Natural killer cell (primary cell): ENCODE data around the gene CDK14. TPM values are rescaled to one million over a fixed set of nuclear protein-coding genes. Genes with fewer than 3 reads are reported as not detected.

ENCODE experiments used
- ATAC-seq, 3 donors: fragments of 150-1000 bp in 2 of 3; fragments of 200-7000 bp in 1 of 3; cut with Tn5 transposase; 1 replicate in 1 of 3; 2 replicates in 2 of 3; pipeline ENCODE4 v1.10.0; 2021; ENCODE audit warnings: mild to moderate bottlenecking in 2 of 3, moderate library complexity in 2 of 3
- DNase-seq, 2 donors: peaks; one replicate each; pipeline versions ENCODE4 v3.0.0 to v3.0.0-alpha.2; 2013 to 2021; ENCODE audit warnings: mixed read lengths in 1 of 2
- H3K27ac ChIP-seq: one replicate; pipeline ENCODE4 v1.5.1; 2013; ENCODE audit warnings: mild to moderate bottlenecking, low read length
- H3K27me3 ChIP-seq: one replicate; pipeline ENCODE4 v1.6.1; 2013; ENCODE audit warnings: low read length; ENCODE audit not compliant: control insufficient read depth, insufficient read depth
- H3K36me3 ChIP-seq: one replicate; pipeline ENCODE4 v1.6.1; 2013; ENCODE audit warnings: low read length; ENCODE audit not compliant: control insufficient read depth, insufficient read depth
- H3K4me1 ChIP-seq: one replicate; pipeline ENCODE4 v1.6.1; 2013; ENCODE audit warnings: low read length; ENCODE audit not compliant: control insufficient read depth, insufficient read depth
- H3K4me3 ChIP-seq: one replicate; pipeline ENCODE4 v1.5.1; 2013; ENCODE audit warnings: low read length
- H3K9me3 ChIP-seq: one replicate; pipeline ENCODE4 v1.6.1; 2013; ENCODE audit warnings: low read length; ENCODE audit not compliant: control insufficient read depth, insufficient read depth
- H3K27ac Mint-ChIP-seq, 2 donors: one replicate each; pipeline ENCODE4 v1.8.0; 2022; ENCODE audit warnings: mild to moderate bottlenecking in 2 of 2, mixed read lengths in 2 of 2, moderate library complexity in 1 of 2
- H3K27me3 Mint-ChIP-seq, 2 donors: one replicate each; pipeline ENCODE4 v1.8.0; 2022; ENCODE audit warnings: low read depth in 2 of 2, mixed read lengths in 2 of 2
- H3K36me3 Mint-ChIP-seq: one replicate; pipeline ENCODE4 v1.8.0; 2022; ENCODE audit warnings: mixed read lengths
- H3K4me1 Mint-ChIP-seq, 2 donors: one replicate each; pipeline ENCODE4 v1.8.0; 2022; ENCODE audit warnings: mixed read lengths in 2 of 2
- H3K4me3 Mint-ChIP-seq: one replicate; pipeline ENCODE4 v1.8.0; 2022; ENCODE audit warnings: mild to moderate bottlenecking, moderate library complexity, mixed read lengths
- H3K9me3 Mint-ChIP-seq, 2 donors: one replicate each; pipeline ENCODE4 v1.8.0; 2022; ENCODE audit warnings: mixed read lengths in 2 of 2
- WGBS: methylation state at CpG from one replicate; pipeline ENCODE4 v1.1.7; 2013; ENCODE audit warnings: missing lambda C conversion rate; ENCODE audit not compliant: insufficient coverage; 5-methylcytosine and 5-hydroxymethylcytosine counted together
- intact Hi-C: fragments of 100-400 bp; cut with micrococcal nuclease; formaldehyde crosslinking; loops from one replicate; pipeline ENCODE4 v1.14.2; 2022
- total RNA-seq, 4 donors: library from RNA; stranded (reverse); fragments of 120-200 nt in 1 of 4; gene quantifications; one replicate each; pipeline versions ENCODE4 v1.2.3 to v1.2.4, GENCODE V29; 2013 to 2022
- TF ChIP-seq, protein P1 (sequence below): fragments of 200-600 bp; IDR thresholded peaks from one replicate; pipeline ENCODE4 v1.8.0; 2022; ENCODE audit warnings: antibody characterized with exemption

Gene CDK14
- total RNA-seq, 3 donors from 2014 or later (not counting 1 experiment from before 2014, with no cell fraction given) = 1.2 to 12.5 (median 1.9) TPM

DNA sequence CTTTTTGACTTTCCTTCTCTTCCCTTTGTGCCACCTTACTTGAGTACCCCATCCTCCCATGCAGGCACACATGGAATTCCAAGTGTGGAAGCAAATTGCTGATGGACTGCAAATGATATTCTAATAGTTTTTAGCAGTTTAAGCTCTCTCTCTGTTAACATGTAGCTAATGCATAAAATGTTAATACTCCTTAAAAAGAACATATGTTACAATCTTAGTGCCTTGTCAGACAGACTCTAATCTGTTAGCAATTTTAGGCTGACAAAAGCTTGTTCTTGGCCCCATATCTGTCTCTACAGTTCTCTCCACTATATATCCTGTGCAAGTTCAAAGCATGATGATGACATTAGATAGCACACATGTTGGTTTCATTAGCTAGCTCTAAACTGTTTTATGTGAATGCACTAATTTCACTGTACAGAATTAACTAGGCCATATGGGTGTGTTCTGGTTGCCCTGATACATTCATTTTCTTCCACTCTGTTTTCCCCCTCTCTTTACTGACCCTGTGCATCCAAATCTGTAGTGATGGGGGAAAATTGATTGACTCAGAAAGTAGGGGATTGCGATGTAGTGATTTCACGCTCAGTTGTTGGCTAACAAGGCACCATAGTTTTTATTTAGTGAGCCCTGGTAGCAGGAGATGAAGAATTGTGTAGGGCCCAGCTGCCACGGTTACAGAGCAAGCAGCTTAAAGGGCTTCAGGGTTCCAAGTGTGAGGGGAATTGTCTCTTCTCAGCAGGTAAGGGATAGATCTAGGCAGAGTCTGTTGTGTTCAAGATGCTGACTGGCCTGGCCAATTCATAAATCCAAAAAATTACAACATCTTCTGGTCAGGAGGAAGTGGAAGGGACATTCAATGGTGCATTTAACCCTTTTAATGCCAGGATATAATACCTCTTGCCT, 553.5 kb downstream of the CDK14 start:
- Mint-ChIP-seq H3K9me3 (peaks cover 3 to 10% of the 10 kb centered on the region in 2 donors), H3K4me3 (no peak overlapping the region), H3K36me3 (no peaks in the 10 kb centered on the region), H3K27ac (no peak overlapping the region), H3K27me3 (no peaks in the 10 kb centered on the region), H3K4me1 (no peaks in the 10 kb centered on the region)
- TF ChIP-seq, protein P1, sequence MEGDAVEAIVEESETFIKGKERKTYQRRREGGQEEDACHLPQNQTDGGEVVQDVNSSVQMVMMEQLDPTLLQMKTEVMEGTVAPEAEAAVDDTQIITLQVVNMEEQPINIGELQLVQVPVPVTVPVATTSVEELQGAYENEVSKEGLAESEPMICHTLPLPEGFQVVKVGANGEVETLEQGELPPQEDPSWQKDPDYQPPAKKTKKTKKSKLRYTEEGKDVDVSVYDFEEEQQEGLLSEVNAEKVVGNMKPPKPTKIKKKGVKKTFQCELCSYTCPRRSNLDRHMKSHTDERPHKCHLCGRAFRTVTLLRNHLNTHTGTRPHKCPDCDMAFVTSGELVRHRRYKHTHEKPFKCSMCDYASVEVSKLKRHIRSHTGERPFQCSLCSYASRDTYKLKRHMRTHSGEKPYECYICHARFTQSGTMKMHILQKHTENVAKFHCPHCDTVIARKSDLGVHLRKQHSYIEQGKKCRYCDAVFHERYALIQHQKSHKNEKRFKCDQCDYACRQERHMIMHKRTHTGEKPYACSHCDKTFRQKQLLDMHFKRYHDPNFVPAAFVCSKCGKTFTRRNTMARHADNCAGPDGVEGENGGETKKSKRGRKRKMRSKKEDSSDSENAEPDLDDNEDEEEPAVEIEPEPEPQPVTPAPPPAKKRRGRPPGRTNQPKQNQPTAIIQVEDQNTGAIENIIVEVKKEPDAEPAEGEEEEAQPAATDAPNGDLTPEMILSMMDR = no peak
- intact Hi-C loops = no loop called here
- Histone ChIP-seq H3K4me3 (no peak overlapping the region), H3K27ac (no peak overlapping the region), H3K27me3 (no peaks in the 10 kb centered on the region), H3K36me3 (no peaks in the 10 kb centered on the region), H3K9me3 (no peaks in the 10 kb centered on the region), H3K4me1 (no peaks in the 10 kb centered on the region)
- WGBS = 94% methylated on average over 3 of the region's 3 CpGs
- no peak for DNase-seq
- ATAC-seq = no peak

DNA sequence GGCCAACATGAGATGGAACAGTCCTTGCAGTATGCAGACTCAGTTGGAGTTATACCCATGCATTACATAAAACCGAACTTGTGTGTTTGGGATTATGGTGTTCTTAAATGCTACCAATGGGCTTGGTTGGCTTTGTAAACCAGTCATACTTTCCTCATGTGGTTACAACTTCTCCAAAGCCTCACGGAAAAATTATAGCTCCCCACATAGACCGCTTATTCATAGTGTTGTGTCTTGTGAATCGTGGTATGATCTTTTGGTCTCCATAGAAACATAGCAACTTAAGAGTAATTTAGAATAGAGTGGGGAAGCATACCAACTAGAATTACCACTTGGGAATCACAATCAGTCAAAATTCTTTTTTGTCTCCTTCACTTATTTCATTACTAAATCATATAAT, 555.8 kb downstream of the CDK14 start:
- no peak overlapping the region for H3K4me3 ChIP-seq
- H3K4me1 ChIP-seq = no peaks in the 10 kb centered on the region
- no peak for DNase-seq
- no peaks in the 10 kb centered on the region for H3K9me3 ChIP-seq
- H3K4me3 Mint-ChIP-seq = no peak overlapping the region
- no peaks in the 10 kb centered on the region for H3K27me3 Mint-ChIP-seq
- H3K27me3 ChIP-seq = no peaks in the 10 kb centered on the region
- no peak for ATAC-seq
- H3K27ac ChIP-seq = no peak overlapping the region
- TF ChIP-seq, protein P1 = no peak
- H3K36me3 Mint-ChIP-seq = no peaks in the 10 kb centered on the region
- intact Hi-C loops = no loop called here
- H3K36me3 ChIP-seq = no peaks in the 10 kb centered on the region
- no peaks in the 10 kb centered on the region for H3K4me1 Mint-ChIP-seq
- no peak overlapping the region for H3K27ac Mint-ChIP-seq
- 88% methylated on average over 1 of the region's 4 CpGs for whole genome bisulfite sequencing
- H3K9me3 Mint-ChIP-seq = peaks cover 4 to 14% of the 10 kb centered on the region in 2 donors

DNA sequence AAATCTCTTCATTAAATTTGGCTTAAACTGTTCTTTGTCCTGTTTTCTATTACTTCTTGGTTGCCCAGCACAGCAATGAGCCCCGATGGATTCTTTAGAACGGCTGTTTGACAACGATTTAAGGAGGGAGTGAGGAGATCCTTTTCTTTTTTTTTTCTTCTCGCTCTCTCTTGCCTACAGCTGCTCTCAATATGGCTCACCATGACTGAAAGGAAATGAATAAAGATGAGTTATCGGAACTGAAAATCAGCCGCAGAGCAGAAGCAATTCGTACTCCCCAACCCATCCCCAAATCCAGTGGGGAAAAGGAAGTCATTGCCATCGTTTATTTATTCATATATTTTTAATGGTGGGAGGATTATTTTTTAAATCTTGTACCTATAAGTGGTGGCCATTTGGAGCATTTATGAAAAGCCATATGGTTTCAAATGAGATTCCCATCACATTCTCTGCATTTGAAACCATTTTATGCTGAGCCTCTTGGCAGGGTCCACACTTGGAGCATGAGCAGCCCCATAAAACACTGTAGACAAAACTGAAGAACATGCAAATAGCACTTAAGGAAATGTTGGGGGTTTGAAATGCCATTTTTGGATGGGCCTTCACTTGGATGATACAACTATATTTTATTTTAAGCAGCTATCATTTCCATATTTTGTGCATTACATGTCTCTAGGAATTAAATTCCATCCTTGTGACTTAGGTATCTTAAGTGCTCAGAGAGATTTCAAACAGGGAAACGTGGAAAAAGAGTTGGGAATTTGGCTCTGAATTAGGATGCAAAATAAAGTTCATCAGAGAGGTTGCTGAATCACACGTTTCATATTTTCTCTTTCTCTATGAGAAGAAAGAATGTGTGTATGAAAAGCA, 560.4 kb downstream of the CDK14 start:
- Mint-ChIP-seq H3K27ac (no peak overlapping the region), H3K9me3 (peaks cover 7 to 15% of the 10 kb centered on the region in 2 donors), H3K4me3 (no peak overlapping the region), H3K36me3 (no peaks in the 10 kb centered on the region), H3K4me1 (no peaks in the 10 kb centered on the region), H3K27me3 (no peaks in the 10 kb centered on the region)
- Histone ChIP-seq H3K4me1 (no peaks in the 10 kb centered on the region), H3K27me3 (no peaks in the 10 kb centered on the region), H3K4me3 (no peak overlapping the region), H3K36me3 (no peaks in the 10 kb centered on the region), H3K27ac (no peak overlapping the region), H3K9me3 (no peaks in the 10 kb centered on the region)
- WGBS = 74% methylated on average over 8 of the region's 10 CpGs
- no peak for DNase-seq
- intact Hi-C loops = loop anchor here (1.0 kb wide), 1 partner anchor 13 kb away; no protein-coding TSS in a partner anchor
- ATAC-seq = no peak
- TF ChIP-seq, protein P1 = no peak
